H9 (cell line): Measurements from ENCODE around the gene B3GALT4. TPM values are rescaled to one million over a fixed set of nuclear protein-coding genes. Genes with fewer than 3 reads are reported as not detected.

ENCODE experiments used
- DNase-seq: peaks from one replicate; pipeline ENCODE4 v3.0.0-alpha.2; 2017
- H2AFZ ChIP-seq: one replicate; pipeline ENCODE4 v1.6.1; 2013; ENCODE audit warnings: mild to moderate bottlenecking, low read length, control low read depth, moderate library complexity
- H2AK5ac ChIP-seq: 2 replicates; pipeline ENCODE4 v1.6.1; 2013; ENCODE audit warnings: low read length, control low read depth, mixed read lengths; ENCODE audit not compliant: insufficient read length
- H2BK120ac ChIP-seq: one replicate; pipeline ENCODE4 v1.6.1; 2013; ENCODE audit warnings: low read depth, mild to moderate bottlenecking, low read length, control low read depth, inconsistent platforms; ENCODE audit not compliant: poor library complexity, severe bottlenecking
- H2BK12ac ChIP-seq: 2 replicates; pipeline ENCODE4 v1.6.1; 2013; ENCODE audit warnings: low read length, control low read depth, mixed read lengths, low read depth; ENCODE audit not compliant: insufficient read length
- H2BK15ac ChIP-seq: 2 replicates; pipeline ENCODE4 v1.6.1; 2013; ENCODE audit warnings: low read depth, low read length, control low read depth
- H2BK20ac ChIP-seq: one replicate; pipeline ENCODE4 v1.6.1; 2013; ENCODE audit warnings: low read depth, mild to moderate bottlenecking, low read length, control low read depth, inconsistent platforms; ENCODE audit not compliant: poor library complexity, severe bottlenecking
- H2BK5ac ChIP-seq: 2 replicates; pipeline ENCODE4 v1.6.1; 2013; ENCODE audit warnings: low read length, control low read depth, mixed read lengths; ENCODE audit not compliant: insufficient read length
- H3K14ac ChIP-seq: 2 replicates; pipeline ENCODE4 v1.6.1; 2013; ENCODE audit warnings: low read length, control low read depth; ENCODE audit not compliant: insufficient read depth
- H3K18ac ChIP-seq: 2 replicates; pipeline ENCODE4 v1.6.1; 2013; ENCODE audit warnings: low read depth, mild to moderate bottlenecking, mixed read lengths, low read length, control low read depth; ENCODE audit not compliant: insufficient read length
- H3K23ac ChIP-seq: 2 replicates; pipeline ENCODE4 v1.6.1; 2013; ENCODE audit warnings: low read length, control low read depth, mixed read lengths, low read depth; ENCODE audit not compliant: insufficient read length
- H3K23me2 ChIP-seq: 2 replicates; pipeline ENCODE4 v1.6.1; 2013; ENCODE audit warnings: low read depth, mild to moderate bottlenecking, mixed read lengths, low read length, control low read depth; ENCODE audit not compliant: insufficient read length, poor library complexity, severe bottlenecking
- H3K27ac ChIP-seq: 2 replicates; pipeline ENCODE4 v1.5.1; 2013; ENCODE audit warnings: low read length, control low read depth, mixed read lengths, low read depth; ENCODE audit not compliant: insufficient read length
- H3K27me3 ChIP-seq: 2 replicates; pipeline ENCODE4 v1.6.1; 2013; ENCODE audit warnings: low read length, control low read depth, inconsistent platforms; ENCODE audit not compliant: insufficient read depth
- H3K4ac ChIP-seq: 2 replicates; pipeline ENCODE4 v1.6.1; 2013; ENCODE audit warnings: low read depth, mild to moderate bottlenecking, control low read depth, inconsistent platforms, low read length, moderate library complexity
- H3K4me1 ChIP-seq: 2 replicates; pipeline ENCODE4 v1.6.1; 2013; ENCODE audit warnings: low read length, control low read depth, inconsistent platforms; ENCODE audit not compliant: insufficient read depth
- H3K4me2 ChIP-seq: 2 replicates; pipeline ENCODE4 v1.6.1; 2013; ENCODE audit warnings: low read length, control low read depth, mixed read lengths; ENCODE audit not compliant: insufficient read length, insufficient read depth
- H3K56ac ChIP-seq: 2 replicates; pipeline ENCODE4 v1.6.1; 2013; ENCODE audit warnings: low read depth, mild to moderate bottlenecking, mixed read lengths, low read length, control low read depth; ENCODE audit not compliant: insufficient read length
- H3K79me1 ChIP-seq: 2 replicates; pipeline ENCODE4 v1.6.1; 2013; ENCODE audit warnings: low read depth, mild to moderate bottlenecking, moderate library complexity, low read length, control low read depth, inconsistent platforms; ENCODE audit not compliant: insufficient read depth, poor library complexity, severe bottlenecking
- H3K79me2 ChIP-seq: 2 replicates; pipeline ENCODE4 v1.6.1; 2013; ENCODE audit warnings: low read length, control low read depth, inconsistent platforms; ENCODE audit not compliant: insufficient read depth
- H3K9ac ChIP-seq: 2 replicates; pipeline ENCODE4 v1.6.1; 2013; ENCODE audit warnings: low read length, control low read depth, mixed read lengths; ENCODE audit not compliant: insufficient read length; ENCODE audit errors: extremely low read depth
- H3K9me3 ChIP-seq: one replicate; pipeline ENCODE4 v1.6.1; 2013; ENCODE audit warnings: low read depth, low read length, inconsistent platforms; ENCODE audit not compliant: control insufficient read depth
- H3T11ph ChIP-seq: one replicate; pipeline ENCODE4 v1.6.1; 2013; ENCODE audit warnings: mild to moderate bottlenecking, low read length, control low read depth, inconsistent platforms
- H4K20me1 ChIP-seq: one replicate; pipeline ENCODE4 v1.6.1; 2013; ENCODE audit not compliant: control insufficient read depth, insufficient read length, insufficient read depth
- H4K5ac ChIP-seq: 2 replicates; pipeline ENCODE4 v1.6.1; 2013; ENCODE audit warnings: low read depth, mild to moderate bottlenecking, mixed read lengths, low read length, control low read depth; ENCODE audit not compliant: insufficient read length
- H4K8ac ChIP-seq: replicated peaks from 2 replicates; pipeline ENCODE4 v1.6.1; 2013; ENCODE audit warnings: low read length, control low read depth, mixed read lengths, low read depth; ENCODE audit not compliant: insufficient read length
- H4K91ac ChIP-seq: 2 replicates; pipeline ENCODE4 v1.6.1; 2013; ENCODE audit warnings: low read depth, mild to moderate bottlenecking, moderate library complexity, mixed read lengths, low read length, control low read depth; ENCODE audit not compliant: insufficient read length
- H3K27ac Mint-ChIP-seq, 3 experiments: 2 replicates in 2 of 3; 3 replicates in 1 of 3; pipeline ENCODE4 v1.8.0; 2020 to 2021; ENCODE audit warnings: mixed read lengths in 3 of 3, mild to moderate bottlenecking in 1 of 3, moderate library complexity in 1 of 3
- H3K27me3 Mint-ChIP-seq: 2 replicates; pipeline ENCODE4 v1.8.0; 2021; ENCODE audit warnings: low read depth, mild to moderate bottlenecking, moderate library complexity, mixed read lengths
- H3K36me3 Mint-ChIP-seq, 3 experiments: 2 replicates in 2 of 3; 3 replicates in 1 of 3; pipeline ENCODE4 v1.8.0; 2020 to 2021; ENCODE audit warnings: low read depth in 3 of 3, mixed read lengths in 3 of 3; ENCODE audit not compliant: insufficient read depth in 1 of 3
- H3K4me1 Mint-ChIP-seq, 2 experiments: 2 replicates each; pipeline ENCODE4 v1.8.0; 2020; ENCODE audit warnings: mixed read lengths in 2 of 2
- H3K4me3 Mint-ChIP-seq, 2 experiments: 2 replicates in 1 of 2; 3 replicates in 1 of 2; pipeline ENCODE4 v1.8.0; 2020 to 2021; ENCODE audit warnings: mild to moderate bottlenecking in 2 of 2, mixed read lengths in 2 of 2, moderate library complexity in 1 of 2
- H3K9me3 Mint-ChIP-seq, 2 experiments: 2 replicates in 1 of 2; 3 replicates in 1 of 2; pipeline ENCODE4 v1.8.0; 2020; ENCODE audit warnings: mild to moderate bottlenecking in 2 of 2, mixed read lengths in 2 of 2, moderate library complexity in 1 of 2
- CTCF ChIP-seq: fragments of 200-600 bp; sonication (generic); conservative IDR thresholded peaks from 3 replicates; pipeline ENCODE4 v1.8.0; 2021; ENCODE audit warnings: antibody characterized with exemption, mild to moderate bottlenecking
- WGBS: extraction: QIAGEN DNeasy Blood & Tissue Kit; methylation state at CpG from one replicate; pipeline ENCODE4 v1.1.7; 2013; ENCODE audit warnings: missing lambda C conversion rate, low lambda C conversion rate, mixed read lengths; ENCODE audit not compliant: insufficient read length; ENCODE audit errors: extremely low coverage; 5-methylcytosine and 5-hydroxymethylcytosine counted together
- total RNA-seq: library from RNA; stranded (reverse); gene quantifications from 2 replicates; pipeline ENCODE4 v1.2.1, GENCODE V29; 2021

B3GALT4 gene
- total RNA-seq, 1 experiment from 2014 or later: 3.2 TPM

- H2AFZ ChIP-seq: no peak overlapping the region
- H4K8ac ChIP-seq: no peak overlapping the region
- Mint-ChIP-seq H3K36me3 (no peaks in the 10 kb centered on the region), H3K4me1 (peaks cover 11% of the 10 kb centered on the region in 2 experiments), H3K4me3 (no peak overlapping the region), H3K9me3 (no peaks in the 10 kb centered on the region), H3K27ac (no peak overlapping the region), H3K27me3 (peaks cover 78% of the 10 kb centered on the region)
- no peak overlapping the region for H3K23ac ChIP-seq
- H3K4me2 ChIP-seq: no peak overlapping the region
- no peak overlapping the region for H2AK5ac ChIP-seq
- no peak overlapping the region for H2BK15ac ChIP-seq
- DNase-seq: no peak
- H4K91ac ChIP-seq: no peak overlapping the region
- no peak overlapping the region for H2BK120ac ChIP-seq
- H2BK20ac ChIP-seq: no peak overlapping the region
- H3T11ph ChIP-seq: no peak overlapping the region
- H4K20me1 ChIP-seq: no peaks in the 10 kb centered on the region
- H4K5ac ChIP-seq: no peak overlapping the region
- peaks cover 3% of the 10 kb centered on the region; the same call in 1 of the 2 replicates for H3K4me1 ChIP-seq
- no peaks in the 10 kb centered on the region for H3K79me1 ChIP-seq
- H3K4ac ChIP-seq: no peak overlapping the region
- H3K9me3 ChIP-seq: no peaks in the 10 kb centered on the region
- no peak for TF ChIP-seq CTCF
- no peak overlapping the region for H3K18ac ChIP-seq
- no peak overlapping the region for H3K27ac ChIP-seq
- H2BK12ac ChIP-seq: no peak overlapping the region
- H3K79me2 ChIP-seq: no peaks in the 10 kb centered on the region
- no peaks in the 10 kb centered on the region for H3K27me3 ChIP-seq
- no peak overlapping the region for H3K56ac ChIP-seq
- H3K14ac ChIP-seq: no peak overlapping the region
- no CpG with 5 or more reads among the region's 2 CpGs for WGBS
- no peak overlapping the region for H2BK5ac ChIP-seq
- H3K9ac ChIP-seq: no peak overlapping the region
- no peaks in the 10 kb centered on the region for H3K23me2 ChIP-seq
Observed at GRCh38 chr6:33237741-33238140, 39.2 kb upstream of the B3GALT4 start.
